SJSA1 (cell line): ENCODE measurements around the gene EBF3. TPM values are rescaled to one million over a fixed set of nuclear protein-coding genes. Genes with fewer than 3 reads are reported as not detected.

Experiments
- DNase-seq, 2 experiments: peaks; one replicate each; pipeline ENCODE4 v3.0.0-alpha.2; 2015 to 2020; ENCODE audit warnings: low spot score in 2 of 2, low read depth in 1 of 2
- H3K27ac ChIP-seq: fragments of 250-450 bp; sonication (Bioruptor Pico); 2 replicates; pipeline ENCODE4 v1.5.1; 2020; ENCODE audit warnings: mild to moderate bottlenecking, moderate library complexity
- H3K27me3 ChIP-seq: fragments of 250-450 bp; sonication (Bioruptor Pico); replicated peaks from 2 replicates; pipeline ENCODE4 v1.5.1; 2020; ENCODE audit warnings: mild to moderate bottlenecking, moderate library complexity
- H3K36me3 ChIP-seq: fragments of 250-450 bp; sonication (Bioruptor Pico); 2 replicates; pipeline ENCODE4 v1.5.1; 2020; ENCODE audit warnings: mild to moderate bottlenecking
- H3K4me1 ChIP-seq: fragments of 250-450 bp; sonication (Bioruptor Pico); replicated peaks from 2 replicates; pipeline ENCODE4 v1.6.1; 2021; ENCODE audit warnings: mild to moderate bottlenecking
- H3K4me3 ChIP-seq: fragments of 250-450 bp; sonication (Bioruptor Pico); 2 replicates; pipeline ENCODE4 v1.5.1; 2020; ENCODE audit warnings: mild to moderate bottlenecking
- H3K9me3 ChIP-seq: fragments of 250-450 bp; sonication (Bioruptor Pico); replicated peaks from 2 replicates; pipeline ENCODE4 v1.5.1; 2020; ENCODE audit warnings: mild to moderate bottlenecking
- total RNA-seq: library from RNA; depleted of rRNA; stranded (reverse); fragments of >200 nt; shearing (Covaris generic); gene quantifications from 2 replicates; pipeline ENCODE4 v1.2.3, GENCODE V29; 2014; rRNA removed

EBF3 gene
- total RNA-seq, 1 experiment from 2014 or later, result not detected

- H3K9me3 ChIP-seq, result peaks cover 22% of the 10 kb centered on the region
- no peaks in the 10 kb centered on the region for H3K27me3 ChIP-seq
- H3K4me3 ChIP-seq, result no peak overlapping the region
- H3K4me1 ChIP-seq, result no peaks in the 10 kb centered on the region
- no peak for DNase-seq
- H3K27ac ChIP-seq, result no peak overlapping the region
- no peaks in the 10 kb centered on the region for H3K36me3 ChIP-seq
These were observed 178.5 kb downstream of the EBF3 start for GRCh38 chr10:129785536-129785981.

Other genes with a start within 250 kb of the EBF3 start
- 0.16 TPM in 1 of 2 replicates, not detected in the other for gene C10orf143, start 146.6 kb upstream of the EBF3 start, total RNA-seq
- gene GLRX3, start 172.1 kb upstream of the EBF3 start, total RNA-seq, result 221 and 282 TPM in 2 replicates